HG03558 (cell line): ENCODE data around the gene NEK9.
"Not testable (repeated sequence)": the region's sequence is repeated elsewhere in the genome, so short reads cannot be mapped to it uniquely, and the experiment has no call there.

Experiments used
- ATAC-seq: cut with Tn5 transposase; IDR thresholded peaks from one replicate; pipeline ENCODE4 v1.9.1; 2021; ENCODE audit warnings: moderate number of reproducible peaks; ENCODE audit not compliant: unreplicated experiment; ENCODE audit errors: extremely low read depth

Gene NEK9

DNA sequence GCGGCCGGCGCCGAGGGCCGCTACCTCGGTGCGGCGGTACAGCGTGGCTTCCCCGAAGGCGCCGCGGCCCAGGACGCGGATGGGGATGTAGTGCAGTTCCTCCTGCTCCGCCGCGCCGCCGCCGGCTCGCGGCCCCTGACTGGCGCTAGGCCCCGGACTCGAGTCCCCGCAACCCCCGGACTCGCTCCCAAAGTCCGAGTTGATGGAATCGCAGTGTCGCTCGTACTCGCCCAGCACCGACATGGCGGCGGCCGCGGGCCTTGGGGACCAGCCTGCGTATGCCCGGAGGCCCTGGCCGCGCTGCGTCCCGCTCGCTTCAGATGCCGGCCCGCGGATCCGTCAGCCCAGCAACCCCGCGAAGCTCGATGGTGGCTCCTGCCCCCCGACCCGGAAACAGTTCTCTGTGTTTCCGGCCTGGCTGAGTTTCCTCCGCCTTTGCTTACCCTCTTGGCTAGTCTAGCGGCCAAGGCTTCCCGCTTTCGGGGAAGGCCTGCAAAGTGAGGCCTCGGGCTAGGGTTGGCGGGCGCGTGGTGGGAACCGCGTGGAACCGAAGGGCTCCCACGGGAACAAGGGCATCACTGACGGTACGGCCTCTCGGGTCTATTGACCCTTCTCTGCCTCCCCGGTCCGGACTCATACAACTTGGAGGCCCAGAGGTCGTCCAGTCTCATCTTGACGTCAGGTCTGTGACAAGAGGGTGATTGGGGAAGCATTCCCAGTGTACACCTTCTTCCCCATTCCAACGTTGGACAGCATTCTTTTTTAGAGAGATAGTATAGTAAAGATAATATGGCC is at the start of gene NEK9:
Gene NEK9, minus strand, starts transcription at position 370 of the 795 bp plus-strand sequence. Its CDS starts 127 bp downstream, at position 243.
- ATAC-seq, result no peak

DNA sequence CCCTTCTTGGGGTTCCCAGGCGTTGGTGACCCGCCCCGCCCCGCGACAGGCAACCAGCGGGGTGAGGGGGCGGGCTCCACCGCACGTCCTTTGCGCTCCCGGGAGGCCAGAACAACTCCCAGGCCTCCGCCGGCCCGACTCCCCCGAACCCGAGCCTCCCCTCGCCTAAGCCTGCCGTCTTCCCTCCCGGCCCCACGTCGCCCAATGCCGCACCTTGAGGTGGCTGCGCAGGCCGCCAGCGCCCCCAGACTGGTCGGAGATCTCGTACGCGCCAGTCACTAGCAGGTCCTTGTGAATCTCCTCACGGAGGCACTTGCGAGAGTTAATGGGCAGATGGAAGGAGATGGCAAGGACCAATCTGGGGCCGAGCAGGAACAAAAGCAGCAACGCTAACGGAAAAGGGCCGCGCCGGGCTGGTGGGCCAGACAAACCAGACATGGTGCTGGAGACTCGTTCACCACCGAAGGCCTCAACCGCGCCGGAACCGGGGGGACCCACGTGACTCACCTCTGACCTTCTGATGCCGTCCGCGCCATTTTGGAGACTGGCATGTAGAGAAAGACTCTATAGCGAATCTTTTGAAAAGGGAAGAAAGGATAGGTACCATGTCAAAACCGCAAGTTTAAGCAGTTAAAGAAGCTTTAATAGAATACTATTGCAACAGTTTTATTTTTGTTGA is 49.4 kb upstream of the NEK9 start, which contains the start of gene TMED10:
Gene TMED10, minus strand, starts transcription at position 471 of the 679 bp plus-strand sequence. Its CDS starts 33 bp downstream, at position 438.
- peak; percentile 29 for ATAC-seq

- ATAC-seq, result no peak
These were observed 48.9 kb upstream of the NEK9 start for GRCh38 chr14:75175677-75176141.

GRCh38 chr14:75174066-75174465 is 47.2 kb upstream of the NEK9 start:
- ATAC-seq, result no peak

DNA sequence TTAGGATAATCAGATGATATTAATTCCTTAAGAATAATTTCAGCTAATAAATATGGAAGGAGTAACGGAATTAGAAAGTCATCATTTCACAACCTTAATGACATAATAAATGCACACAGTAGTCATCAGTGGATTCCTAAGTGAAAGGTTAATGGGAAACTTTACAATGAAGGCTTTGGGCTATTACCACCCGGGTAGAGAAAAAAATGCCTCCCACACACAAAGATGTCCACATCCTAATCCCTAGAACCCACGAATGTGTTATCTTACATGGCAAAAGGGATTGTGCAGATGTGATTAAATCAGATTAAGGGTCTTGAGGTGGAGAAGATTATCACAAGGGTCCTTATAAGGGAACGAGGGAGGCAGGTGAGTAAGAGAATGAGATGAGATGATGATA is 43.9 kb upstream of the NEK9 start:
- ATAC-seq, result no peak

GRCh38 chr14:75168586-75169335 is 41.9 kb upstream of the NEK9 start:
- no peak for ATAC-seq

DNA sequence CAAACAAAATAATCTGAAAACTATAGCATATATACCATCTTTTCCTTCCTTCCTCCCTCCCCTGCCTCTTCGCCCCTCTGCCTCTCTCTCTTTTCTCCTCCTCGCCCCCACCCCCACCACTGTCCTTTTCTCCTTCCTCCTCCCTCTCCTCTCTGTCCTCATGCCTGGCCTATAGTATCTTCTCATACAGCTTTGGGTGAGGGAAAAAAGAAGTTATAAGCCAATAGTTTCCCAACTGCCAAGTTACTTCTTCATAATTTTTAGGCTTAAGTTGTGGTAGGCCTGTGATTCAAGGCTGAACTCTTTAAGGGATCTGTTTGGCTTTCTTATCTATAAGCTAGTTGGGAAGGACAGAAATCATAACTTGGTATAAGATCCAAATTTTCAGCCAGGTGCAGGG is 40.5 kb upstream of the NEK9 start:
- ATAC-seq, result no peak

- ATAC-seq, result no peak
These were observed 38.9 kb upstream of the NEK9 start for GRCh38 chr14:75165586-75166391.

- ATAC-seq, result no peak
These were observed 38.0 kb upstream of the NEK9 start for GRCh38 chr14:75164809-75165208.

- ATAC-seq, result no peak
These were observed 36.8 kb upstream of the NEK9 start for GRCh38 chr14:75163677-75164076.

GRCh38 chr14:75162631-75163030 is 35.8 kb upstream of the NEK9 start:
- ATAC-seq, result no peak

DNA sequence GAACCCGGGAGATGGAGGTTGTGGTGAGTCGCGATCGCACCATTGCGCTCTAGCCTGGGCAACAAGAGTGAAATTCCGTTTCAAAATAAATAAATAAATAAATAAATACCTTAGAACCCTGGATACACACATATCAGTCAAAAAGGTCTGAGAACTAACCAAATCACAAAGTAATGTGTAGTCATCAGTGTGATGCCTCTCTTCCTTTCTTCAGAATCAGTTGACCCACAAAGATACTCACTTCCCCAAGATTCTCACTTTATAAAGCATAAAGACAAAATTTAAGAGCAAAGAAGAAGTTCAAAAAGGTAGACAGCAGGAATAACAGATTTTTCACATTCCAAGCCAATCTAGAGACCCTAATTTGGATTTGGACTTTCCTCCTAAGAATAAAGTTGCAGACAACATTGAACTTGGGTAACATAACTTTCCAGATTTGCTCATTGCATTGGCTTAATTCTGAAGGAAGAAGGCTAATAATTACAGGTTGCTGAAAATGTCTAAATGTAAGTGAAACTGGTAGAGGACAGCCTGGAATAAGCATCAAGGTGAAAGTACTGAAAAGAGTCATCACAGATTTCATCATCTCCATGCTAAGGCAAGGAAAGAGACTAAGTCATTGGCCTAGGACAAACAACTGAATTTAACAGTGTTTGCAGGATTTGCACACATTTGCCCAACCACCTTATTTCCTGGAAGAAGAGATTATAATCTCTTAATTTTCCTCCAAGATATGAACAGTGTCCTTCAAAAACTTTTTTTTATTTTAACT is 32.2 kb upstream of the NEK9 start:
- peak; percentile 49 for ATAC-seq

GRCh38 chr14:75156901-75157300 is 30.1 kb upstream of the NEK9 start:
- ATAC-seq, result no peak

DNA sequence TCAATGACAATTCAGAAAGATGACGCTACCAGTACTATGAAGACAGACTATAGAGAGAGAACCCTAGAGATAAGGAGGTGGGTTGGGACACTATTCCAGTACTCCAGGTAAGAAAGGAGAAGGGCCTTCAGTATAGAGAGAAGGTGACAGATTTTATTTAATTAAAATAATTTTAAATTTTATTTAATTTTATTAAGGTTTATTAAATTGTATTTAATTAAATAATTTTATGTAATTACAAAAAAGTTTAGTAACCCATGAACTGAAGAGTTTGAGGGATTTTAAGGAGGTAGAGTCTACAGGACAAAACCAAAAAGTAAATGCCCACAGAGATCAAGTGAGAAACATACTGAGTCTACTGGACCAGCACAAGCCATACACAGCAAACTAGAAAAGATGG is 29.3 kb upstream of the NEK9 start:
- no peak for ATAC-seq

GRCh38 chr14:75155169-75155568 is 28.3 kb upstream of the NEK9 start:
- no peak for ATAC-seq

DNA sequence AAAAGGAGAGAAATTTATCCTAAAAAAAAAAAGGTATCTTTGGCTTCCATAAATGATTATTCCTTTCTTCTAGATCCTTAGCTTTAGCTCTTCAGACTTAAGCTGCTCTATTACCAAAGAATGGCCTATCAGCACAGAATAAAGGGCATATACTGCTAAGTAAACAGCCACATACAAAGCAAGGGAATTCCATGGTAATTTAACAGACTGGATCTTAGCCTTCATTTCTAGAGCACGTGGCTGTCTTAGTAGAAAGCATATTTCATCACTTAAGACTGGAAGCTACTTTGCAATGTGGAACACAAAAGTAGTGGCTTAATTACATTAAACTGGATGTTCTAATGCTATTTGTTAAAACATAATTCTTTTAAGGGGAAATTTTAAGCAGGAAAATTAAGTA is 26.4 kb upstream of the NEK9 start:
- no peak for ATAC-seq

DNA sequence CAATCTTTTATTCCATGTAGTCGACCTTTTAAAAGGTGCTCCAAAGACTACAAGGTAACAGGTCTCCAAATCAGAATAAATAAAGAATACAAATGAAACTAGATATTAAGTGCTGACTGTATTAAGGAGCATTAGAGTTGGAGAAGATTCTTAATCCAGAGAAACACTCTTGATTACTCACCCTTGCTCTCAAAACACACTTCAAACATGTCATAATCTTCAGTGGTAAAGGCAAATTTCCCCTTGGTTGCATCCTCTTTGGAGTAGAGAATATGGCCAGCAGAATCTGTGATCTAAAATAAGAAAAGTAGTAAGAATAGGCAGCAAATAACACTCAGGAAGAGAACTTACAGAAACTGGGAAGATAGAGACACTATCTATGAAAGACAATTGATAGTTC is 25.0 kb upstream of the NEK9 start:
- ATAC-seq, result no peak

GRCh38 chr14:75150637-75151036 is 23.8 kb upstream of the NEK9 start:
- ATAC-seq, result not testable (repeated sequence)

- ATAC-seq, result no peak
These were observed 23.3 kb upstream of the NEK9 start for GRCh38 chr14:75150150-75150549.
